Dermis microvascular lymphatic vessel endothelial cell (primary cell): ENCODE data around the gene OBSCN. TPM values are rescaled to one million over a fixed set of nuclear protein-coding genes. Genes with fewer than 3 reads are reported as not detected.
"Not testable (repeated sequence)": the region's sequence is repeated elsewhere in the genome, so short reads cannot be mapped to it uniquely, and the experiment has no call there.

ENCODE experiments used
- DNase-seq, 2 donors: peaks; one replicate each; pipeline versions ENCODE4 v3.0.0 to v3.0.0-alpha.2; 2010; ENCODE audit warnings: low read depth in 2 of 2
- total RNA-seq: library from RNA; depleted of rRNA; stranded (reverse); fragments of >200 nt; gene quantifications from 2 replicates; pipeline ENCODE4 v1.2.1, GENCODE V29; 2014

Gene OBSCN
- total RNA-seq, 1 donor from 2014 or later: 2.3 TPM

DNA sequence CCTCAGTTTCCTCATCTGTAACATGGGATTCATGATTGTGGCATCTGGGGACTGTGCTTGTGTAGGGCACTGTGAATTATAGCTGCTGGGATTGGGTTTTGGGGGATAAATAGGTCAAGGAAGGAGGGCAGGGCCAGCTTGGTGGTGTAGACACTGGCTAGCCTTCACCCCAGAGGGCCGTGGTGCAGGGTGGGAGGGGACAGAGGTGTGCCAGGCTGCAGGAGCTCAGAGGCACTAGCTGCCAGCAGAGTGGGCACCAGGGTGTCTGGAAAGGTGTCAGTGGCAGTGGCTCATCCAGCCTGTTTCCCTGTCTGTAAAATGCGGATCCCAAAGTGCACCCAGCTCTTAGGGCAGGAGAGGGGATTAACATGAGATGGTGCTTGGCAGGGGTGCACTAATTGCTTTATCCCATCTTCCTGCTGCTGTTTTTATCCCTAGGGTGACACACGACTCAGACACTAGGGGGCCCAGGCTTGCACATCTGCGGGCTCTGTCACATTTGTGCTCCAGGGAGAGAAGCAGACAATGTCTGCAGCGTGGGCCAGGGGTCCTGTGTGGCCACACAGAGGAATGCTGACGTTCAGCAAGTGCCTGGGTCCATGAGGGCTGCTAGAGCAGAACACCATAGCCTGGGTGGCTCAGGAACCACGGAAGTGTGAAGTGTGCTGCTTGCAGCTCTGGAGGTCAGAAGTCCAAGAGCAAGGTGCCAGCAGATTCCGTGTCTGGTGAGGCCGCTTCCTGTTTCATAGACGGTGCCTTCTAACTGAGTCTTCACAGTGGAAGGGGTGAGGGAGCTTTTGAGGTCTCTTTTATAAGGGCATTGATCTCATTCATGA lies 19.3 kb downstream of the OBSCN start:
- peak in 1 of 2 donors; percentile 23 for DNase-seq

DNA sequence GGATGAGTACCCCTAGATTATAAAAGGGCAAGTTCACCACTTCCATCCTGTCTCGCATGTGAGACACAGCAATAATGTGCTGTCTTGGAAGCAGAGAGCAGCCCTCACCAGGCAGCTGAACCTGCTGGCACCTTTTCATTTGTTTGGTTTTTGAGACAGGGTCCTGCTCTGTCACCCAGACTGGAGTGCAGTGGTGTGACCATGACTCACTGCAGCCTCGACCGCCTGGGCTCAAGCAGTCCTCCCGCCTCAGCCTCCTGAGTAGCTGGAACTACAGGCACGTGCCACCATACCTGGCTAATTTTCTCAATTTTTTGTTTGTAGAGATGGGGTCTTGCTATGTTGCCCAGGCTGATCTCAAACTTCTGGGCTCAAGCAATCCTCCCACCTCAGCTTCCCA lies 20.3 kb downstream of the OBSCN start:
- DNase-seq: not testable (repeated sequence)

DNA sequence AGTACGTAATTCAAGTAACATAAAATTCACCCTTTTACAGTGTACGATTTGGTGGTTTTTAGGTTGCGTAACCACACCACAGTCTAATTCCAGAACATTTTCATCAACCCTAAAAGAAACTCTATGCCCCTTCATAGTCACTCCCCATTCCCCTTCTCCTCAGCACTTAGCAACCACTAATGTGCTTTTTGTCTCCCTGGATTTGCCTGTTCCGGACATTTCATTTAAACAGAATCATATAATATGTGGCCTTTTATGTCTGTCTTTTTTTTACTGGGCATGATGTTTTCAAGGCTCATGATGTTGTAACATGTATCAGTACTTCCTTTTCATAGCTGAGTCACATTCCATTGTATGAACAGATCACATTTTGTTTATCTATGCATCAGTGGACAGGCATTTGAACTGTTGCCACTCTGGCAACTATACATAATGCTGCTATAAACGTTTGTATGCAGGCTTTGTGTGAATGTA lies 20.8 kb downstream of the OBSCN start:
- peak in 1 of 2 donors; percentile 49 for DNase-seq

DNA sequence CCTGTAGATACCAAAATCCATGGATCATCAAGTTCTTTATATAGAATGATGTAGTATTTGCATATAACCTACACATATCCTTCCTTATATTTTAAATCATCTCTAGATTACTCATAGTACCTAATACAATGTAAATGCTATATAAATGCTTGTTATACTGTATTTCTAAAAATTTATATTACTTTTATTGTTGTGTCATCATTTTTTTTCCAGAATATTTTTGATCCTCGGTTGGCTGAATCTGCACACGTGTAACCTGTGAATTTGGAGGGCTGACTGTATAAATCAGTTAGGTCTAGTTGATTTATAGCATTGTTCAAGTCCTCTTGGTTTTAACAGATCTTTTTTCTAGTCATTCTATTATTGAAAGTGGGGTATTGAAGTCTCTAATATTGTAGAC lies 23.3 kb downstream of the OBSCN start:
- no peak for DNase-seq

DNA sequence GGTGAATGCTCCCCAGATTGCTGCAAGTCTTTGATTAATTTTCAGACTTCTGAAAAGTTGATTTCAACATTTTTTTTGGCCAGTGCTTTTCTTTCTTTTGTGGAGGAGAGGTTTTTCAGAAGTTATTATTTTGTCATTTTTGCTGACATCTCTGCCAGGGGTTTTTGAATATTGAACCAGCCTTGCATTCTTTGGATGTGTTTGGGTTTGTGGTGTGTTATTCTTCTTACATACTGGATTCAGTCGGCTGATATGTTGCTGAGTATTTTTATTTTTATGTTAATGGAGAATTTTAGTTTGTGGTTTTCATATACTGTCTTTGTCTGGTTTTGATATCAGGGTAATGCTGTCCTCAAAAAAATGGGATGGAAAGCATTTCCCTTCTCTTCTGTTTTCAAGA lies 25.3 kb downstream of the OBSCN start:
- DNase-seq: no peak

DNA sequence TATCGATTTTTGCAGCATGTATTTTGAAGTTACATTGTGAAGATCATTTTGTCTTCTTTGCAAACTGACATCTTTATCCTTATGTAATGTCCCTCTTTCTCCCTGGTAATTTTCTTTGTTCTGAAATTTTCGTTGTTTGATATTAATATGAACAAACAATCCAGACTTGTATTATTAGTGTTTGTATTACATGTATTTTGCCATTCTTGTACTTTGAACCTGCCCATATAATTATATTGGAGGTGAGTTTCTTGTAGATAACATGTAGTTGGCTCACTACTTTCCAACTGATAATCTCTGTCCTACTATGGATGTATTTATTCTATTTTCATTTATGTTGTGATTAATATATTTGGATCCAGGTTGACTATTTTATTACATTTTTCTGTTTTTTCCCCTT lies 27.1 kb downstream of the OBSCN start:
- no peak for DNase-seq

DNA sequence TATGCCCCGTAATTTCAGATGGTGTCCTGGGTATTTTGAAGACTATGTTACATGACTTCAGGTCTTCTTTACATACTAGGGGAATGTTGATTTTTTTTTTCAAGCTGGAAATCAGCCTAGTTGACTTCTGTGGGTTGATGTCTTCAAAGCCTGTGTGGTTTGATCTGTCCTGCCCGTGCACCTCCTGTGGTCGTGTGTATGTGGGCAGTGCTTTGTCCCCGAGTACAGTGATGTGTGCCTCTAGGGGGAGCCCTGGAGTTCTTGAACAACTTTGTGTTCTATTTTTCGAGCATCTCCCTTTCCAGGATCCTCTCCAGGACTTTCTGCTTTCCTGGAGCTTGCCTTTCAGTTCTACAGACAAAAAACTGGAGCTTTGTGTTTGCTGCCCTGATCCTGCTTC lies 28.9 kb downstream of the OBSCN start:
- peak; percentile 56 to 70 for DNase-seq

DNA sequence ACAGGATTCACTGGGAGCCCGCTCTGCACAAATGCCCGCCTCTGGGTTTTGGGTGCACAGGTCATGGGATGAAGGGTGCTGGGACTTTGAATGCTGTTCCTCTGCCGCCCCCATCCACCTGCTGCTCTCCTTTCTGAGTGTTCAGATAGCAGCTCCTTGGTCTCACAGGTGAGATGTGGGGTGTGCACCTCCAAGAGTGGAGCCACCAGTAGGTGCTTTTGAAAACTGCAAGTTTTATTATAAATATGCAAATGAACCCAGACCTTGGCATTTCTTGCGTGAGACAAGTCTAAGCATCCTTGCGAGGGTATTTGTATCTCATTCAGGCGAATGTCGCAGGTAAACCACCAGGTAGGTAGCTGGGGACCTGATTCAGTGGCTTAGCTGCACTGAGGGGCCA lies 30.2 kb downstream of the OBSCN start:
- DNase-seq: no peak

DNA sequence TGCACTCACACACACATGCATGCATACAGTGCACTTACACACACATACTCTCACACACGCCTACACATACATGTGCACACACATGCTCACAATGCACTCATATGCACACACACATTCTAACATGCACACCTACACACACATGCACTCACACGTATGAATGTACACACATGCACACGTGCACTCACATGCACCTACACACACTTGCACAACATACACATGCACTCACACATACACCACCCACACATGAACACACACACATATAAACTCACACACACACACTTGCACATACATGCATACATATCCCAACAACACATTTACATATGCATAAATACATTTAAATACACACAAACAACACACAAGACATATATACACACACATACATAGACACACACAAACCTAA lies 30.6 kb downstream of the OBSCN start:
- no peak for DNase-seq

DNA sequence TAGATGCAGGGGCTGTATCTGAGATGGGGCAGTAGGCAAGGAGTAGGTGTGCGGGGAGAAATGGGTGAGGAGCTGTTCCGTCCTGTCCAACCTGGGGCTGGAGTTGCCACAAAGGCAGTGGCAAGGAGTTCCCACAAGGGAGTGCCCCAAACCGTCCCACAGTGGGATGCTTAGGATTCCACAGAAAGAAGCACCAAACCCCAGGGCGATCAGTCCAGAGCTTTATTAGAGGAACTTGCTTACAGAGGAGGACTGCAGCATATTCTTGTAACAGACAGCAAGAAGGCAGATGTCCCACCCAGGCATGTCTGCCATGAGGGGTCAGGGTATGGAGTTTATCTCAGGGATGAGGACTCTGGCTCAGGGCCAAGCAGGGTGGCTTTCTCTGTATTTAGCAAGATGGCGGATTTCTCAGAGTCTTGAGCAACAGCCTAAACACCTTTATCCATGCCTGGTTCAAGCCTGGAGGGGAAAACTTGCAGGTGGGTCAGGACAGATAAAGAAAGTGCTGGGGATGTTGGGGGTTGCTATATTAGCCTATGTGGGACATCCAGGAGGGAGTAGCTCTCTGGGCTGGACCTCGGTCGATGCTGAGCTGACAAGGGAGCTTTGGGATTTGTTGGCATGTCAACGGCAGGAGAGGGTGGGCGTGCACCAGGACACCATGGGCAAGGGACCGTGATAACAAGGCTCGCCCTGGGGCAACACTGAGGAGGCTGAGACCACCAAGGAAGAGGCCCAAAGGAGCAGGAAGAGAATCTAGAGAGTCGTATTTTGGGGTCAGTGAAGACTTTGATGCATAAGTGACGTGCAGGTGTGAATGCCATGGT lies 32.8 kb downstream of the OBSCN start:
- no peak for DNase-seq

DNA sequence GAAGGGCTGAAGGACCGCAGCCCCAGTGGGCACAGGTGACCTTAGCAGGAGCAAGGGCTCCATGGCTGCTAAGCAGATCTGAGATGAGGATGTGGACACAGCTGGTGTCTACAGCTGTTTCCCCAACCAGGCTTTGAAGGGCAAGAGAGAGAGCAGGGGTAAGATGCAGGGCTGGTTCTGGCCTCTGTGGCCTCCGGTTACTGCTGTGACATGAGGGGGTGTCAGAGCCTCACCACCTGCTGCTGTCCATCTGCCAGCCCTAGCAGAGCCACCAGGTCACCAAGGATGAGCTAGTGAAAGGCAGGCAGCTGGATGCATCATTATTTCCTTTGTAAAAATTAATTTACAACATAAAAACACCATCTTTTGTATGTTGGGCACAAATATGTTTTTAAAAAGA lies 33.4 kb downstream of the OBSCN start:
- DNase-seq: no peak

DNA sequence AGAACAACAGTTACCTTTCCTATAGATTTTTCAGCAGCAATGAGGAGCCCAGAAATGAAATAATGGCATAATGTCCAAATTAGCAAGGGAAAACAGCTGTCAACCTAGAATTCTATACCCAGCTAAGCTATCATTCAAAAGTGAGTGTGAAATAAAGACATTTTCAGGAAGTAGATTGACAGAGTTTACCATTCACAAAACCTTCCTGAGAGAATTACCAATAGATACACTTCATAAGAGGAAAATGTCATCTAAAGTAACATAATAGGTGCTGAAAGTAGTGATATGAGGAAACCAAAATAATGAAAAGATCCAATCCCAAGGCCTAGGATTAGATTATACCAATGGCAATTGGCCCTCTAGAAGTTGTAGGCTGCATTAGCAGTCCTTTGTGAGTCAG lies 34.6 kb downstream of the OBSCN start:
- DNase-seq: no peak

DNA sequence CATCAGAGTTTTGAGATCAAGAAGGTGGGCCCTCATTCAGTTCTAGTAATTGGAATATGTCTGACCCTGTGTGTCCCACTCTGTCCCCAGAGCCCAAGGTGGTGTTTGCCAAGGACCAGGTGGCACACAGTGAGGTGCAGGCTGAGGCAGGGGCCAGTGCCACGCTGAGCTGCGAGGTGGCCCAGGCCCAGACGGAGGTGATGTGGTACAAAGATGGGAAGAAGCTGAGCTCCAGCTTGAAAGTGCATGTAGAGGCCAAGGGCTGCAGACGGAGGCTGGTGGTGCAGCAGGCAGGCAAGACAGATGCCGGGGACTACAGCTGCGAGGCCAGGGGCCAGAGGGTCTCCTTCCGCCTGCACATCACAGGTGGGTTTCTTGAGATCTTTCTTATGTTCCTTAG lies 35.2 kb downstream of the OBSCN start:
- DNase-seq: no peak

DNA sequence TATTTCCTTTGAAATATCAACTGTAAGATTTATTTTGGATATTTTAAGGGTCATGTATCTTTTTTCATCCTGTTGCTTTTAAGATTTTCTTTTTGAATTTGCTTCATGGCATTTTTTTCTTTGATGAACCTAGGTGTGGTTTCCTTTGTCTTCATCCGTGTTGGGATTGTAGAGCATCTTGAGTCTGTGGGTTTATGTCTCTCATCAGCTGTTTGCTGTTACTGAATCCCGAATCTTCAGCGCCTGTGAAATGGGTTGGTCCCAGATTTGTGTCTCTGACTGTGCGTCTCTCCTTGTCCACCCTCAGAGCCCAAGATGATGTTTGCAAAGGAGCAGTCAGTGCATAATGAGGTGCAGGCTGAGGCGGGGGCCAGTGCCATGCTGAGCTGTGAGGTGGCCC lies 36.1 kb downstream of the OBSCN start:
- DNase-seq: not testable (repeated sequence)

DNA sequence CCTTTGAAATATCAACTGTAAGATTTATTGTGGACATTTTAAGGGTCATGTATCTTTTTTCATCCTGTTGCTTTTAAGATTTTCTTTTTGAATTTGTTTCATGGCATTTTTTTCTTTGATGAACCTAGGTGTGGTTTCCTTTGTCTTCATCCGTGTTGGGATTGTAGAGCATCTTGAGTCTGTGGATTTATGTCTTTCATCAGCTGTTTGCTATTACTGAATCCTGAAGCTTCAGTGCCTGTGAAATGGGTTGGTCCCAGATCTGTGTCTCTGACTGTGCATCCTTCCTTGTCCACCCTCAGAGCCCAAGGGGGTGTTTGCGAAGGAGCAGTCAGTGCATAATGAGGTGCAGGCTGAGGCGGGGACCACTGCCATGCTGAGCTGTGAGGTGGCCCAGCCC lies 37.3 kb downstream of the OBSCN start:
- DNase-seq: no peak

DNA sequence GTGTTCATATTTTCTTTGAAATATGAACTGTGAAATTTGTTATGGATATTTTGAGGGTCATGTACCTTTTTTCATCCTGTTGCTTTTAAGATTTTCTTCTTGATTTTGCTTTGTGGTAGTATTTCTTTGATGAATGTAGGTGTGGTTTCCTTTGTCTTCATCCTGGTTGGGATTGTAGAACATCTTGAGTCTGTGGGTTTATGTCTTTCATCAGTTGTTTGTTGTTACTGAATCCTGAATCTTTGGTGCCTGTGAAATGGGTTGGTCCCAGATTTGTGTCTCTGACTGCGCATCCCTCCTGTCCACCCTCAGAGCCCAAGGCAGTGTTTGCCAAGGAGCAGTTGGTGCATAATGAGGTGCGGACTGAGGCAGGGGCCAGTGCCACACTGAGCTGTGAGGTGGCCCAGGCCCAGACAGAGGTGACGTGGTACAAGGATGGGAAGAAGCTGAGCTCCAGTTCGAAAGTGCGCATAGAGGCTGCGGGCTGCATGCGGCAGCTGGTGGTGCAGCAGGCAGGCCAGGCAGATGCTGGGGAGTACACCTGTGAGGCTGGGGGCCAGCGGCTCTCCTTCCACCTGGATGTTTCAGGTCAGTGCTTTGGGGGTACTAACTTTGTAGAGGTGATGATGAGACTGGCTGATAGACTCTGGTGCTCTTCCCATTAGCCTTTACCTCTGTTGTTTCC lies 38.5 kb downstream of the OBSCN start:
- no peak for DNase-seq

DNA sequence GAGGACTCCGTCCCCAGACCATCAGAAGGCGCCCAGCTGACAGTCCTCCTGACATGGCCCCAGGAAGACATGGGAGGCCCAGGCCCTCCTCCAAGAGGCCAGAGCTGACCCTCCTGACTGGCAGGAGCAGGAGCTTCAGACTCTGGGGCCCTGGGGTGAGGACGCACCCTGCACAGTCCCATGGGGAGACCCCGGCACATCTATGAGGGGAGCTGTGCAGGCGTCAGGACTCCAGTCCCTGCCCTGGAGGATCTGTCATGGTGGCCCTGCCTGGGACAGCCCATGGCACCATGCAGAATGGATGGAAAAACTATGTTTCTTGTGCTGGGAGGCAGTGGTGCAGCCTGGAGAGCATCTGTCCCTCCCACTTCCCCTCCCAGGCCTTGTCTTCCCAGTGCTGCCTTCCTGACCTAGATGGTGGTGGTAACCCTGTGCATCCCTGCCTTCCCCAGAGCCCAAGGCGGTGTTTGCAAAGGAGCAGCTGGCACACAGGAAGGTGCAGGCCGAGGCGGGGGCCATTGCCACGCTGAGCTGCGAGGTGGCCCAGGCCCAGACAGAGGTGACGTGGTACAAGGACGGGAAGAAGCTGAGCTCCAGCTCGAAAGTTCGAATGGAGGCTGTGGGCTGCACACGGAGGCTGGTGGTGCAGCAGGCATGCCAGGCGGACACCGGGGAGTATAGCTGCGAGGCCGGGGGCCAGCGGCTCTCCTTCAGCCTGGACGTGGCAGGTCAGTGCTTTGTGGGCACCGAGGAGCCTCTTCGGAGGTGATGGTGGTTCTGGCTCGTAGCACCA lies 41.9 kb downstream of the OBSCN start:
- DNase-seq: no peak

DNA sequence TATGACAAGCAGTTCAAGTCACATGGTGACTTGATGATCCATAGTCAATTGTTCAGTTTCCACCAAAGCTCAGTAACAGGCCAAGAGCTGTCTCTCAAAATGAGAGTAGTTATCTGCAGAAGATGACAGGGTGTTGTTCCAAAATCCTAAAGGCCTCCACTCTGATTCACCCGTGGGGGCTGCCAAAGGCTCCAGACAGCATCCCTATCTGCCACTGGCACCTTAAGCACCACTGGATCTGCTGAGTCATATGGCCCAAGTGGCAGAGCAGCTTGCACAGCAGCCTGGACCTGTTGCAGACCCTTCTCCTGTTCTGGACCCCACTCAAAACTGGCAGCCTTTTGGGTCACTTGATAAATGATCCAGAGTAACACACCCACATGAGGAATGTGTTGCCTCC lies 44.6 kb downstream of the OBSCN start:
- DNase-seq: not testable (repeated sequence)

DNA sequence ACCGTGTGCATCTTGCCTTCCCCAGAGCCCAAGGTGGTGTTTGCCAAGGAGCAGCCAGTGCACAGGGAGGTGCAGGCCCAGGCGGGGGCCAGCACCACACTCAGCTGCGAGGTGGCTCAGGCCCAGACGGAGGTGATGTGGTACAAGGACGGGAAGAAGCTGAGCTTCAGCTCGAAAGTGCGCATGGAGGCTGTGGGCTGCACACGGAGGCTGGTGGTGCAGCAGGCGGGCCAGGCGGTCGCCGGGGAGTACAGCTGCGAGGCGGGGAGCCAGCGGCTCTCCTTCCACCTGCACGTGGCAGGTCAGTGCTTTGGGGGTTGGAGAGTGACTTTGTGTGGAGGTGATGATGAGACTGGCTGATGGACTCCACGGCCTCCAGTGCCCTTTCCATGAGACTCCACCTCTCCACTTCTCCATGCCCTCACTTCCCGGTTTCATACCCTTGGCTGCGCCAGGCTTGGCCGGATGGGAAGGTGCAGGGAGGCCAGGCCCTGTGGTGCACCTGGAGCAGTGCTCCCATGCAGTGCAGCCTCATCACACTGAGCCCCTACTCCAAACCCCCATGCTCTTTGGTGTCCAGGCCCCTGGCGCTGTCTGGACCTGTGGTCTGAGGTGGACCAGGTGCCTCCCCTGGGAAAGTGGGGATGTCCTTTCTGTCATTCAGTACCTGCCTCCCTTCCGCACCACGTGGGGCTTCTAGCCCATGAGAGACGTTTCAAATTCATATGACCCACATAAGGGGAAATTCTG lies 49.0 kb downstream of the OBSCN start:
- no peak for DNase-seq

DNA sequence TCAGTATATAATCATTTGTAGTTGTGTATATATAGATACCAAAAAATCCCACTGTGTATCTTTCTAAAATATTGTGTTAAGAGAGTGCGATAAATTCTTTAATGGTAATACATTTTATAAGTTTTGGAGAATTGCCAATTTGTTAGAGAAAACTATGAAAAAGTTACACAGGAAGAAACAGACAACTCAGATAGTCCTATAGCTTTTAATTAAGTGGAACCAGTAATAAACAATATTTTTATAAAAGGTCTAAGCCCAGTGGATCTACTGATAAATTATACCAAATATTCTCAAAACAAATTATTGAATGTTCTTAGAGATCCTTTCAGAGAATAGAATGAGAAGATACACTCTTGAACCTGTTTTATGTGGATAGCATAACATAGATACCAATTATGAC lies 50.6 kb downstream of the OBSCN start:
- DNase-seq: no peak
